NCI-H510A treated with DMSO at 0.1 percent for 48 hours (cell line): Measurements from ENCODE around the gene CMTR1.
"Not testable (repeated sequence)": the region's sequence is repeated elsewhere in the genome, so short reads cannot be mapped to it uniquely, and the experiment has no call there.

Experiments used
- DNase-seq: peaks from one replicate; lab custom pipeline; 2025; lab: John Stamatoyannopoulos, UW

CMTR1 gene

GRCh38 chr6:37433657-37434271 is 743 bp downstream of the CMTR1 start:
- peak; percentile 40 for DNase-seq

GRCh38 chr6:37435373-37435772 is 2.4 kb downstream of the CMTR1 start:
- DNase-seq, result no peak

- no peak for DNase-seq
Observed at GRCh38 chr6:37435816-37436215, 2.8 kb downstream of the CMTR1 start.

- no peak for DNase-seq
Observed at GRCh38 chr6:37438930-37439329, 5.9 kb downstream of the CMTR1 start.

- no peak for DNase-seq
Observed at GRCh38 chr6:37441651-37442050, 8.6 kb downstream of the CMTR1 start.

GRCh38 chr6:37442416-37443215 is 9.6 kb downstream of the CMTR1 start:
- DNase-seq, result no peak

- DNase-seq, result not testable (repeated sequence)
Observed at GRCh38 chr6:37443216-37443542, 10.2 kb downstream of the CMTR1 start.

GRCh38 chr6:37449984-37450383 is 17.0 kb downstream of the CMTR1 start:
- DNase-seq, result no peak

- no peak for DNase-seq
Observed at GRCh38 chr6:37451441-37452193, 18.6 kb downstream of the CMTR1 start.

- no peak for DNase-seq
Observed at GRCh38 chr6:37452522-37452921, 19.5 kb downstream of the CMTR1 start.

- no peak for DNase-seq
Observed at GRCh38 chr6:37454420-37455140, 21.6 kb downstream of the CMTR1 start.

- no peak for DNase-seq
Observed at GRCh38 chr6:37456126-37456525, 23.1 kb downstream of the CMTR1 start.

- no peak for DNase-seq
Observed at GRCh38 chr6:37456816-37457560, 24.0 kb downstream of the CMTR1 start.

GRCh38 chr6:37459981-37460800 is 27.2 kb downstream of the CMTR1 start:
- peak; percentile 27 for DNase-seq

GRCh38 chr6:37460805-37461204 is 27.8 kb downstream of the CMTR1 start:
- DNase-seq, result no peak

GRCh38 chr6:37463110-37463509 is 30.1 kb downstream of the CMTR1 start:
- no peak for DNase-seq

- no peak for DNase-seq
Observed at GRCh38 chr6:37467718-37468117, 34.7 kb downstream of the CMTR1 start.

GRCh38 chr6:37473364-37474095 is 40.5 kb downstream of the CMTR1 start:
- no peak for DNase-seq

GRCh38 chr6:37474316-37474715 is 41.3 kb downstream of the CMTR1 start:
- no peak for DNase-seq

- no peak for DNase-seq
Observed at GRCh38 chr6:37477191-37477590, 44.2 kb downstream of the CMTR1 start.
